ENCODE results near the gene CAST.

DNA sequence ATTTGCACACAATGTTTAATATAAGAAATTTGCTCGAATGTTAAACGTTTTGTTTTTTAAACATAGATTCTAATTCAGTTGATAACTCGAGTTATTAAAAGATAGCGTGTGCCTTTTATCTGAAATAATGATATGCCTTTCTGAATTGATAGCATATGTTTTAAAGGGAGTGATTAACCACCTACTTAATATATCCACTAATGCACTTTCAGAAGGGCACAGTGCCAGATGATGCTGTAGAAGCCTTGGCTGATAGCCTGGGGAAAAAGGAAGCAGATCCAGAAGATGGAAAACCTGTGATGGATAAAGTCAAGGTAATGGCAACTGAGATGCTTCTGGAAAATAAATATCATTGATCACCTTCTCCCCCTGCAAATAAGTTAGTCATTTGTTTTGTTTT lies 91.7 kb downstream of the CAST start:
- no peak for TF ChIP-seq POLR2A (IDR thresholded peaks at IDR 0.05; ENCODE audit: low read depth, low read length)
- TF ChIP-seq POLR2AphosphoS5 (IDR thresholded peaks at IDR 0.05; ENCODE audit: low read depth, low read length) = no peak
- no peak for TF ChIP-seq TAF1 (IDR thresholded peaks at IDR 0.05; ENCODE audit: low read depth, low read length)
- no peak for TF ChIP-seq PAX5 (IDR thresholded peaks at IDR 0.05; ENCODE audit: insufficient read depth, low read length, severe bottlenecking)
- no peak for TF ChIP-seq SPI1 (IDR thresholded peaks at IDR 0.05; ENCODE audit: low read depth, low read length)

Measured in GM12891 (cell line).